ENCODE data around the gene AQP11. TPM values are rescaled to one million over a fixed set of nuclear protein-coding genes. Genes with fewer than 3 reads are reported as not detected.
"Not testable (repeated sequence)": the region's sequence is repeated elsewhere in the genome, so short reads cannot be mapped to it uniquely, and the experiment has no call there.

Gene AQP11
- total RNA-seq, 4 donors from 2014 or later = 0.96 to 1.5 (median 1.1) TPM; not detected in 1

DNA sequence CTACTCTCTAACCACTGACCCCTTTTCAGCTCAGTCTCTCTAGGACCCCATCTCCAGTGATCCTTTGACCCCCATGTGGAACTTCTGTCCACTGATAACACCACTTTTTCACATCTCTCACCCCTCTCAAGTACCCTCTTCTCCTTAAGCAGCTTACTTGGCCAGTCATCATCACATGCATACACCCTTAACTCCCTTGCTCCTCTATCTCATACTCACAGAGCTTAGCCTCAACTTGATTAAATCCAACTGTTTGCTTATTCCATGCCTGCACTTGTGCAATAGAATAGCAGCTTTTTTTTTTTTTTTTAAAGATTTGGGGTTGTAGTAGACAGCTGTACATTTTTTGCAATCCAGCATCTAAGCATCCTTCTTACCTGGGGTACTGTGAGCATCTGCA lies 22.2 kb downstream of the AQP11 start:
- Histone ChIP-seq H3K4me3 (no peak overlapping the region), H3K36me3 (peaks cover 5 to 97% of the 10 kb centered on the region in 2 donors), H3K9me3 (no peaks in the 10 kb centered on the region), H3K27ac (no peak overlapping the region), H3K27me3 (no peaks in the 10 kb centered on the region), H3K4me1 (no peaks in the 10 kb centered on the region)
- TF ChIP-seq CTCF (IDR thresholded peaks at IDR 0.05) = no peak
- ATAC-seq = no peak

GRCh38 chr11:77617892-77618291 lies 28.1 kb downstream of the AQP11 start:
- Histone ChIP-seq H3K4me3 (no peak overlapping the region), H3K27me3 (no peaks in the 10 kb centered on the region), H3K9me3 (no peaks in the 10 kb centered on the region), H3K4me1 (no peaks in the 10 kb centered on the region), H3K27ac (no peak overlapping the region), H3K36me3 (peaks cover 5 to 96% of the 10 kb centered on the region in 2 donors)
- no peak for ATAC-seq
- TF ChIP-seq POLR2AphosphoS5 (IDR thresholded peaks at IDR 0.05) (no peak), EP300 (IDR thresholded peaks at IDR 0.05) (no peak), POLR2A (IDR thresholded peaks at IDR 0.05) (no peak), CTCF (IDR thresholded peaks at IDR 0.05) (no peak)
- 48 to 65% methylated on average over 2 to 3 of the region's 3 CpGs for WGBS, 2 donors (ENCODE audit: low coverage in 1 of 2)

- Histone ChIP-seq H3K9me3 (no peaks in the 10 kb centered on the region), H3K4me1 (no peaks in the 10 kb centered on the region), H3K27ac (no peak overlapping the region), H3K4me3 (no peak overlapping the region), H3K36me3 (peaks cover 5 to 98% of the 10 kb centered on the region in 2 donors), H3K27me3 (no peaks in the 10 kb centered on the region)
- 79 to 80% methylated on average over 3 of the region's 3 CpGs for WGBS, 2 donors (ENCODE audit: low coverage in 1 of 2)
- TF ChIP-seq POLR2AphosphoS5 (IDR thresholded peaks at IDR 0.05) (no peak), CTCF (IDR thresholded peaks at IDR 0.05) (peak; percentile 44 to 68 (median 51))
- no peak for ATAC-seq
Observed at GRCh38 chr11:77619576-77620198, 29.9 kb downstream of the AQP11 start.

GRCh38 chr11:77630157-77630710 lies 40.5 kb downstream of the AQP11 start:
- Histone ChIP-seq H3K4me1 (peaks cover 0 to 21% (median 0%) of the 10 kb centered on the region in 3 donors), H3K27me3 (no peaks in the 10 kb centered on the region), H3K4me3 (no peak overlapping the region), H3K27ac (no peak overlapping the region), H3K9me3 (no peaks in the 10 kb centered on the region), H3K36me3 (peaks cover 0 to 42% of the 10 kb centered on the region in 2 donors)
- 65 to 76% methylated on average over 4 of the region's 4 CpGs for WGBS, 2 donors (ENCODE audit: low coverage in 1 of 2)
- TF ChIP-seq POLR2A (IDR thresholded peaks at IDR 0.05) = no peak
- TF ChIP-seq POLR2AphosphoS5 (IDR thresholded peaks at IDR 0.05) = no peak
- TF ChIP-seq CTCF (IDR thresholded peaks at IDR 0.05) = no peak
- no peak for TF ChIP-seq EP300 (IDR thresholded peaks at IDR 0.05)
- no peak for ATAC-seq

DNA sequence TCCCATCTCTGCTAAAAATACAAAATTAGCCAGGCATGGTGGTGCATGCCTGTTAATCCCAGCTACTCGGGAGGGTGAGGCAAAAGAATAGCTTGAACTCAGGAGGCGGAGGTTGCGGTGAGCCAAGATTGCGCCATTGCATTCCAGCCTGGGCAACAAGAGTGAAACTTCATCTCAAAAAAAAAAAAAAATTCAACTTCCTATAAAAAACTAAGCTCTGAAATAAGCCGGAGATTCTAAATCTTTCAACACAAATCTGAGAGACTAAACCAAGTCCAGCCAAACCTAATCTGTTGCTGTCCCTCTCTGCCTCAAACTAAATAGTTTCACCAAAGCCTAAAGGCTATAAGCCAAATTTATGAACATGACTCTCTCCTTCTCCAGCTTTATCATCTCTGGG lies 44.2 kb downstream of the AQP11 start:
- H3K27me3 ChIP-seq, H3K36me3 ChIP-seq, H3K9me3 ChIP-seq, H3K27ac ChIP-seq, H3K4me3 ChIP-seq, ATAC-seq: not testable (repeated sequence)
- peaks cover 3 to 43% (median 14%) of the 10 kb centered on the region in 3 donors for H3K4me1 ChIP-seq
- WGBS, 2 donors (ENCODE audit: low coverage in 1 of 2) = 78 to 94% methylated on average over 5 of the region's 5 CpGs

All from gastroesophageal sphincter (tissue), 4 donors.